ENCODE data around the gene IL12A. TPM values are rescaled to one million over a fixed set of nuclear protein-coding genes. Genes with fewer than 3 reads are reported as not detected.

The IL12A gene
- total RNA-seq (2021) (0.69 to 1.0 TPM (median 0.69 TPM) in 3 replicates), Bru-seq, nascent RNA (percentile 49 among the genes with signal in this experiment)
- long read RNA-seq, experiment 1, partial matches to known transcripts: 1 of 3 reads
- long read RNA-seq, experiment 1, other reads (novel, unspliced or antisense): 0 of 3 reads
- long read RNA-seq, experiment 2, partial matches to known transcripts: 0 of 2 reads
- long read RNA-seq, experiment 2, other reads (novel, unspliced or antisense): 0 of 2 reads
- long read RNA-seq, experiment 3: 0 reads

GRCh38 chr3:159988617-159989271 is at the start of gene IL12A:
TSS of gene IL12A (plus strand) at chr3:159988835.
- Mint-ChIP-seq H3K36me3 (peaks cover 19% of the 10 kb centered on the region), H3K27me3 (ENCODE audit: low read depth) (peaks cover 33% of the 10 kb centered on the region), H3K4me3 (peak within 1 kb of the TSS; percentile 75), H3K9me3 (peaks cover 16% of the 10 kb centered on the region), H3K4me1 (peaks cover 24% of the 10 kb centered on the region), H3K27ac (no peak within 1 kb of the TSS)
- ChIA-PET POLR2A (interaction anchor here (0.6 kb wide), 1 partner anchor 14 kb away, joined by 8 read pairs; no protein-coding TSS in a partner anchor), CTCF (interaction anchor here (0.6 to 5.8 kb wide), 54 partner anchors 9 to 729 kb away, joined by 3 to 45 read pairs (median 4); partner anchors contain the start of gene SCHIP1)
- ATAC-seq (peak; percentile 97), DNase-seq (ENCODE audit: low spot score) (peak; percentile 87)
- TF ChIP-seq CTCF (IDR thresholded peaks at IDR 0.05) (peak; percentile 96), HMGXB4 (CRISPR knock-in tag; IDR thresholded peaks at IDR 0.05) (peak; percentile 97), TEAD1 (CRISPR knock-in tag; IDR thresholded peaks at IDR 0.05) (no peak), PREB (CRISPR knock-in tag; IDR thresholded peaks at IDR 0.05; ENCODE audit: borderline replicate concordance) (no peak), PRDM15 (CRISPR knock-in tag; IDR thresholded peaks at IDR 0.05) (no peak), TEAD4 (CRISPR knock-in tag; IDR thresholded peaks at IDR 0.05) (no peak), SP1 (CRISPR knock-in tag; conservative IDR thresholded peaks at IDR 0.05) (peak; percentile 55; the same call in 1 of the 2 replicates), MAX (CRISPR knock-in tag; IDR thresholded peaks at IDR 0.05) (peak; percentile 36; the same call in 1 of the 2 replicates), CREM (CRISPR knock-in tag; IDR thresholded peaks at IDR 0.05) (peak; percentile 43; the same call in 1 of the 2 replicates), ZNF423 (CRISPR knock-in tag; IDR thresholded peaks at IDR 0.05) (peak; percentile 92), USF1 (CRISPR knock-in tag; IDR thresholded peaks at IDR 0.05) (no peak; the same call in 1 of the 2 replicates), GRHL2 (CRISPR knock-in tag; IDR thresholded peaks at IDR 0.05; ENCODE audit: insufficient replicate concordance, severe bottlenecking) (no peak)

Data from WTC11 (cell line).